ENCODE measurements around the gene BICRA. TPM values are rescaled to one million over a fixed set of nuclear protein-coding genes. Genes with fewer than 3 reads are reported as not detected.

The BICRA gene
- total and polyA plus RNA-seq, 9 of the 15 experiments (the other 6 are each of a cell fraction or from before 2014, with no cell fraction given) = 0.01 to 8.8 (median 1.2) TPM

GRCh38 chr19:47707135-47707925 is 98.4 kb downstream of the BICRA start (continued):
- TF ChIP-seq, protein P1, sequence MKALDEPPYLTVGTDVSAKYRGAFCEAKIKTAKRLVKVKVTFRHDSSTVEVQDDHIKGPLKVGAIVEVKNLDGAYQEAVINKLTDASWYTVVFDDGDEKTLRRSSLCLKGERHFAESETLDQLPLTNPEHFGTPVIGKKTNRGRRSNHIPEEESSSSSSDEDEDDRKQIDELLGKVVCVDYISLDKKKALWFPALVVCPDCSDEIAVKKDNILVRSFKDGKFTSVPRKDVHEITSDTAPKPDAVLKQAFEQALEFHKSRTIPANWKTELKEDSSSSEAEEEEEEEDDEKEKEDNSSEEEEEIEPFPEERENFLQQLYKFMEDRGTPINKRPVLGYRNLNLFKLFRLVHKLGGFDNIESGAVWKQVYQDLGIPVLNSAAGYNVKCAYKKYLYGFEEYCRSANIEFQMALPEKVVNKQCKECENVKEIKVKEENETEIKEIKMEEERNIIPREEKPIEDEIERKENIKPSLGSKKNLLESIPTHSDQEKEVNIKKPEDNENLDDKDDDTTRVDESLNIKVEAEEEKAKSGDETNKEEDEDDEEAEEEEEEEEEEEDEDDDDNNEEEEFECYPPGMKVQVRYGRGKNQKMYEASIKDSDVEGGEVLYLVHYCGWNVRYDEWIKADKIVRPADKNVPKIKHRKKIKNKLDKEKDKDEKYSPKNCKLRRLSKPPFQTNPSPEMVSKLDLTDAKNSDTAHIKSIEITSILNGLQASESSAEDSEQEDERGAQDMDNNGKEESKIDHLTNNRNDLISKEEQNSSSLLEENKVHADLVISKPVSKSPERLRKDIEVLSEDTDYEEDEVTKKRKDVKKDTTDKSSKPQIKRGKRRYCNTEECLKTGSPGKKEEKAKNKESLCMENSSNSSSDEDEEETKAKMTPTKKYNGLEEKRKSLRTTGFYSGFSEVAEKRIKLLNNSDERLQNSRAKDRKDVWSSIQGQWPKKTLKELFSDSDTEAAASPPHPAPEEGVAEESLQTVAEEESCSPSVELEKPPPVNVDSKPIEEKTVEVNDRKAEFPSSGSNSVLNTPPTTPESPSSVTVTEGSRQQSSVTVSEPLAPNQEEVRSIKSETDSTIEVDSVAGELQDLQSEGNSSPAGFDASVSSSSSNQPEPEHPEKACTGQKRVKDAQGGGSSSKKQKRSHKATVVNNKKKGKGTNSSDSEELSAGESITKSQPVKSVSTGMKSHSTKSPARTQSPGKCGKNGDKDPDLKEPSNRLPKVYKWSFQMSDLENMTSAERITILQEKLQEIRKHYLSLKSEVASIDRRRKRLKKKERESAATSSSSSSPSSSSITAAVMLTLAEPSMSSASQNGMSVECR (CRISPR knock-in tag; IDR thresholded peaks at IDR 0.05) = no peak
- TF ChIP-seq, protein P2, sequence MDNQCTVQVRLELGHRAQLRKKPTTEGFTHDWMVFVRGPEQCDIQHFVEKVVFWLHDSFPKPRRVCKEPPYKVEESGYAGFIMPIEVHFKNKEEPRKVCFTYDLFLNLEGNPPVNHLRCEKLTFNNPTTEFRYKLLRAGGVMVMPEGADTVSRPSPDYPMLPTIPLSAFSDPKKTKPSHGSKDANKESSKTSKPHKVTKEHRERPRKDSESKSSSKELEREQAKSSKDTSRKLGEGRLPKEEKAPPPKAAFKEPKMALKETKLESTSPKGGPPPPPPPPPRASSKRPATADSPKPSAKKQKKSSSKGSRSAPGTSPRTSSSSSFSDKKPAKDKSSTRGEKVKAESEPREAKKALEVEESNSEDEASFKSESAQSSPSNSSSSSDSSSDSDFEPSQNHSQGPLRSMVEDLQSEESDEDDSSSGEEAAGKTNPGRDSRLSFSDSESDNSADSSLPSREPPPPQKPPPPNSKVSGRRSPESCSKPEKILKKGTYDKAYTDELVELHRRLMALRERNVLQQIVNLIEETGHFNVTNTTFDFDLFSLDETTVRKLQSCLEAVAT (IDR thresholded peaks at IDR 0.05) = no peak
- no peak for TF ChIP-seq CBX3 (IDR thresholded peaks at IDR 0.05; ENCODE audit: borderline replicate concordance in 1 of 2, low read length in 2 of 2)
- no peak for TF ChIP-seq MECOM (CRISPR knock-in tag; IDR thresholded peaks at IDR 0.05)
- TF ChIP-seq SNRNP70 (optimal IDR thresholded peaks at IDR 0.05; ENCODE audit: low read depth, low read length) = no peak
- TF ChIP-seq PTBP1 (IDR thresholded peaks at IDR 0.05; ENCODE audit: low read depth, low read length) = 0 out of 2 replicates have a peak, but pooled peaks have one; percentile 81
- no peak for TF ChIP-seq RBM15 (IDR thresholded peaks at IDR 0.05; ENCODE audit: insufficient read depth, low read length)
- TF ChIP-seq EZH2 (IDR thresholded peaks at IDR 0.05; ENCODE audit: borderline replicate concordance, low read depth, low read length) = no peak
- peak; percentile 76 for TF ChIP-seq NCOA1 (IDR thresholded peaks at IDR 0.05; ENCODE audit: low read depth)
- TF ChIP-seq PRDM10 (IDR thresholded peaks at IDR 0.05; ENCODE audit: partially characterized antibody) = no peak
- no peak for TF ChIP-seq ZNF699 (CRISPR knock-in tag; IDR thresholded peaks at IDR 0.05; ENCODE audit: insufficient replicate concordance)
- TF ChIP-seq EHMT2 (IDR thresholded peaks at IDR 0.05) = no peak
- TF ChIP-seq TARDBP (IDR thresholded peaks at IDR 0.05) = no peak
- no peak for TF ChIP-seq ZNF280A (IDR thresholded peaks at IDR 0.05; ENCODE audit: low read depth, partially characterized antibody)

All from K562 (cell line).